Glomerular visceral epithelial cell (primary cell): Measurements from ENCODE around the gene PDE6B.
"Not testable (repeated sequence)": the region's sequence is repeated elsewhere in the genome, so short reads cannot be mapped to it uniquely, and the experiment has no call there.

ENCODE experiments used
- DNase-seq: peaks from one replicate; pipeline ENCODE4 v3.0.0-alpha.2; 2016; ENCODE audit errors: extremely low spot score

The PDE6B gene

DNA sequence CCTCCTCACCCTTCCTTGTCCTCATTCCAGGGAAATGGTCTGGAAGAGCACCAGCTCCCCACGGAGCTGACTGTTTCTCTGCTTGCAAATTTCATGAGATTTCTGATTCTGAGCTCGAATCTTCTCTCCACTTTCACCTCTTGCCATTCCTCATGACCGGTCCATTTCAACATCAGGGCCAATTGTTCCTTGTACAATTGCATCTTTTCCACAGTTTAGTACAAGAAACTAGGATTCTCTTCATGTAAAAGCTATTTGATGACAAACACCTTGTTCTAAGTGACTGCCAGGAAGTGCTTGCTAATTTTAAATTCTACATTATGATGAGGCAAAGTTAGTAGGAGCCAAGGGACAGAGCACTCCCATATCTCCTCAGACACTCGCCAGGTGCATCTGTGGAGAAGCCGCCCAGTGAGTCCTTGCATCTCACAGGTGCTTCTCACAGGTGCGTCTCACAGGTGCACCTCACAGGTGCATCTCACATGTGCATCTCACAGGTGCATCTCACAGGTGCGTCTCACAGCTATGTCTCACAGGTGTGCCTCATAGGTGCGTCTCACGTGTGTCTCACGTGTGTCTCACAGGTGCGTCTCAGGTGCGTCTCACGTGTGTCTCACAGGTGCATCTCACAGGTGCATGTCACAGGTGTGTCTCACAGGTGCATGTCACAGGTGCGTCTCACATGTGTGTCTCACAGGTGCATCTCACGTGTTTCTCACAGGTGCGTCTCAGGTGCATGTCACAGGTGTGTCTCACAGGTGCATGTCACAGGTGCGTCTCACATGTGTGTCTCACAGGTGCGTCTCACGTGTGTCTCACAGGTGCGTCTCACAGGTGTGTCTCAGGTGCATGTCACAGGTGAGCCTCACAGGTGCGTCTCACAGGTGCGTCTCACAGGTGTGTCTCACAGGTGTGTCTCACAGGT is 3.0 kb upstream of the PDE6B start:
- DNase-seq, result no peak

DNA sequence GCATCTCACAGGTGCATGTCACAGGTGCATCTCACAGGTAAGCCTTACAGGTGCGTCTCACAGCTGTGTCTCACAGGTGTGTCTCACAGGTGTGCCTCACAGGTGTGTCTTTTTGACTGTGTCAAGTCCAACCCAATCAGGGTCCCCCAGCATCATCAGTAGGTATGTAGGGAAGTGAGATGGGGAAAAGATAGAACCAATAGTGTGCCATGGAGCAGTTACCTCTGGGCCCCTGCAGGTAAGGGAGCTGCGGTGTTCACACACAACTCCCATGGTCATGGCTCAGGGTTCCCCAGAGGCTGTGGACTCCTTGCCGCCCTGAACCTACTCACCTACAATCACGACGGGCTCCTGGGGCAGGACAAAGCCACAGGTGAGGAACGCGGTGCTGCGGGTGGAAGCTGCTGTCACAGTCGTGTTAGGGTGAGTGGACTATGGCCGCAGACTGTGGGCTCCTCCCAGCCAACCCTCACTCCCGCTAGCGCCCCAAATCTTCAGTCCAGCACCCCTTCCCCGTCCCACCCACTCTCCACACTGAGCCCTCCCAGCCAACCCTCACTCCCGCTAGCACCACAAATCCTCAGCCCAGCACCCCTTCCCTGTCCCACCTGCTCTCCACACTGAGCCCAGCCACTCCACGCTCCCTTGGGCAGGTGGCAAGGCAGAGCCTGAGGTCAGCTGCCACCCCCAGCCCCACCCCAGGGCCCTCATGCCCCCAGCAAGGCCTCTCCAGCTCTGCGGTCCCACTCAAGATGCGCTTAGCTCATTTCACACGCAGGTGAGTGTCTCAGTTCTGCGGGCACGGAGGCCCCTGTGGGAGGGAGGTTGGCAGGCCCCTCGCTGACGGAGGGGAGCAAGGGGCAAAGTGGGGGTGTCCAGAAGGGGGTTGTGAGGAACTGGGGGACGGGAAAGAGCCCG is 2.1 kb upstream of the PDE6B start:
- no peak for DNase-seq

DNA sequence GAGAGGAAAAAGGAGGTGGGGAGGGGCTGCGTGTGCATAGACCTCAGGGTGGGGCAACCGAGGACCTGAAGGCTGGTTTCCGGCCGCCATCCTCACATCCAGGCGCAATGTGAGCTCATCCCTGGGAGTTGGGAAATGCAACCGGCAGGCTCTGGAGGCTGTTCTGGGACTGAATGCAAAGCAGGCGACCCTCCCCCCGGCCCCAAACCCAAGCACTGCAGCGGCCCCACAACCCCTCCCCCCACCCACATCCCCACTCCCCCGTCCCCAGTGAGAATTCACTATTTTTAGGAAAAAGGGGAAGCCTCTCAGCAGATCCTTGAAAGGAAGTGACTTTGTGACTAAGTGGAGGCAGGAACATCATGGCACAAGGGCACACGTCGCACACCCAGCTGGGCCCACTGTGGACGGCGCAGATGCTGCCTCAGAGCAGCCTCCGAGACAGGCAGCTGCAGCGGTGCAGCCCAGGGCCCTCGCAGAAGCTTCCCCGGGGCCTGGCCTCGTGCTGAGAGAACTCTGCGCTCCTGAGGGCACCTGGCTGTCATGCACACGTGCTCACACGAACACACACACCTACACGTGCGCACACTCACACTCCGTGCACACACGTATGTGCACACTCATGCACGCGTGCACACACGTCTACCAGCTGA is 1.3 kb upstream of the PDE6B start:
- no peak for DNase-seq

DNA sequence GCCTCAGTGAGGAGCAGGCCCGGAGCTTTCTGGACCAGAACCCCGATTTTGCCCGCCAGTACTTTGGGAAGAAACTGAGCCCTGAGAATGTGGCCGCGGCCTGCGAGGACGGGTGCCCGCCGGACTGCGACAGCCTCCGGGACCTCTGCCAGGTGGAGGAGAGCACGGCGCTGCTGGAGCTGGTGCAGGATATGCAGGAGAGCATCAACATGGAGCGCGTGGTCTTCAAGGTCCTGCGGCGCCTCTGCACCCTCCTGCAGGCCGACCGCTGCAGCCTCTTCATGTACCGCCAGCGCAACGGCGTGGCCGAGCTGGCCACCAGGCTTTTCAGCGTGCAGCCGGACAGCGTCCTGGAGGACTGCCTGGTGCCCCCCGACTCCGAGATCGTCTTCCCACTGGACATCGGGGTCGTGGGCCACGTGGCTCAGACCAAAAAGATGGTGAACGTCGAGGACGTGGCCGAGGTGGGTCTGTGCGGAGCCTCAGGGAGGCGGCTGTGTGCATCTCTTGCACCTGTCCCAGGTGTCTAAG is 323 bp downstream of the PDE6B start:
- no peak for DNase-seq

DNA sequence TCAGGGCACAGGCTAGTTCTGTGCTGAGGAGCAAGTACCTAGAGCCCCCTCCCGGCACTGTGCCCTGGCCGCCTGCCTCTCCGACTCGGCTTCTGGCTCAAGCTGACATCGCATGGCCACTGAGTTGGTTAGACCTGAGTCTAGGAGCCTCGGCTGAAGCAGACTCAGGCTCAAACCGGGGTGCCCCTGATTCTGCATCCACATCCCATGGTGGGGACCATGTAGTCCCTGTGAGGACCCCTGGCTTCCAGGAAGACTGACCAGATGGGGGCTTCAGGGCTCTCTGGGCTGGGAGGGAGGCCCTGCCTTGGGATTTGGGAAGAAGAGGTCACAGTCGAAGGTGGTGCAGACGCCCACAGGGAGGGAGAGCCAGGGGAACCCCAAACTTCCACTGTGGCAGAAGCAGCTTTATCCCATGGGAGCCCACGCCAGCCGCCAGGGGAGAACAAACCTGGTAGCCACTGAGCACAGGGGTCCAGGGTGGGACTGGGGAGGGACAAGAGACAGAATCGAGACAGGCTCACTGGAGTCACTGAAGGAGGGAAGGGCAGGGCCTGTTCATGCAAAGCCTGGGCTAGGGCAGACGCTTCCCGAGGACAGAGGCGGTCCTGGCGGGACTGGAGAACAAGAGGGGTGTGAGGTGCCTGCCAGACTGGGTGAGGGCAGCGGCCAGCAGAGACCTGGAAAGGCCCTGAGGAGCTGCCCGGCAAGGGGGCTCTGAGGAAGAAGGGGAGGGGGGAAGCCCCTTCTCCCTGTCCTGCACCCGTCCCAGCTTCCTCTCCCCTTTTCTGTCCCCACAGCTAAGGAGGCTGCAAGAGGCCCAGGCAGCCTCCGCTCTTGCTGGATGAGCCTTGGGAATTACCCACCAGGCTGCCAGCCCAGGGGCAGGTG is 1.1 kb downstream of the PDE6B start:
- no peak for DNase-seq

DNA sequence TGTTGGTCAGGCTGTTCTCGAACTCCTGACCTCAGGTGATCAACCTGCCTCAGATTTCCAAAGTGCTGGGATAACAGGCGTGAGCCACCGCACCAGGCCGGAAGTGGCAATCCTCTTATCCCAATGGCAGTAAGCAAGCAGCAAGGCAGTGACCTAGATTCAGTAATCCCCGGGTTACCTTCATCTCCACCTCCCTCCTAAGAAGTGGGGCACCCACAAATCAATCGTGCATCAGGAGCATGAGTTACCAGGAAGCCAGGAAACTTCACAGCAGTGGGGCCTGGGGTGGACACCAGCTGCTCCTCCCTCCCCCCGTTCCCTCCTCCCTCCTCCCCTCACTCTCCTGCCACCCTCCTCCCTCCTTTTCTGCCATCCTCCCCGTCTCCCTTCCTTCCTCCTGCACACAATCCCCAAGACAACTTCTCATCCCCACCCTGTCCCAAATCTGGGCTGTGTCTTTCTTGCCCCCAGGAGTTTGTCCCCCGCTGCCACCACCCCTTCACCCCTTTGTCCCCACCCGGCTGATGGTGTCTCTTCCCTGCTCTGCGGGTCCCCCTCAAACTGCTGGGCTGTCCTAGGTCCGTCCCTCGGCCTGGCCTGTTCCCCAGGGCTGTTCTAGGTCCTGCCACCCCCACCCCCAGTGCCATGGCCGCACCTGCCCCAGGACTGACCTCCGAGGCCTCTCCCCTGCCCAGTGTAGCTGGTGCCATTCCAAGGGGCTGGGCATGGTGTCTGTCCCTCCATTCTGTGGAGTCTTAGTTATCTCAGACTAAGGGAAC is 2.2 kb downstream of the PDE6B start:
- DNase-seq, result no peak

DNA sequence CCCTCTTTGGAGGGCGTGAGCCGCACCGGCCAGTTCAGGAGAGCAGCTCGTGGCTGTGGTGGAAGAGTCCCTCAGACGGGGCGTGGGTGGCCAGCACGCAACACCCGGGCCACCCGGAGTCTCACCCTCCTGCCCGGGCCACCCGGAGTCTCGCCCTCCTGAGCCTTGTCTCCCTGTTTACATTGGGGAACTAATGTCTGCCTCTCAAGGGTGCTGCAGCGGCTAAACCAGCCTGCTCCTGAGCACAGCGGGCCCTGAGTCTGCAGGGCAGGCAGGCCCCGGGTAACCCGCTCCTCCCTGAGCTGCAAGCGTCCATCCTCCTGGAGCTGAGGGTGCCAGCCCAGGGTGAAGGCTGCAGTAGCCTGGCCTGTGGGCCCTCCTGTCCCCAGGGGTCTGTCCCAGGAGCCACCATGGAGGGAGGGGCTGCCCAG is 3.0 kb downstream of the PDE6B start:
- no peak for DNase-seq

DNA sequence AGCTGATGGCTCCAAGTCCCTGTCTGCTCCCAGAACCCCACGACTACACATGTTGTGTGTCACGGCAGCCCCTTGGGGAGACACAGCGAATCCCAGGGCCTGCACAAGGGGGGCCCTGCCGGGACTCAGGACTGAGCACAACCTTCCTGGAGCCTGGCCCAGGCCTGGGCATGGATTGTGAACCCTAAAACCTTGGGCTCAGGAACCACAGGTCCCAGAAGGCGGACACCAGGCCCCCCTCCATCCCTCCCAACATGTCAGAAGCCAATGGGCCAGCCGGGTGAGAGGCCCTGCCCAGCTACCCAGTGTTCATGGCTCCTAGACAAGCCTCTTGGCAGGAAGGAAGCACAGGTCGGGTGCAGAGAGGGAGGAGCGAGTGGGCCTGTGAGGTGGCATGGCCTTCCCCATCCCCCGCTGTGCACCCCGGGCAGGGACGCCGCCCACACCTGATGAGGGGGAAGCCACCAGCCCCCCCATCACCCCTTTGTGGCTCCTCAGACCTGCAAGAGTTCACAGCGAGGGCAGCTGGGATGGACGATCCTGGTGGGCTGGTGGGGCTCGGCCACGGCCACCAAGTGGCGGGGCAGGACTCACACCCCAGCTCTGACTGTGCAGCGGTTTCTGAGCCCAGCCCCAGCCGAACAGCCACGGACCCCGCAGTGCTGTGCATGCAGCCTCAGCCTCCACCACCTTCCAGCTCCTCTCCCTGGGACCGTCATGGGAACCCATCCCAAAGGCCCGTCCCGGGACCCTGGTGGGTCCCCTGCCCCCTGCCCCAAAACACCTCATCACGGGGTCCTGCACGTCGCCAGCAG is 3.7 kb downstream of the PDE6B start:
- no peak for DNase-seq

DNA sequence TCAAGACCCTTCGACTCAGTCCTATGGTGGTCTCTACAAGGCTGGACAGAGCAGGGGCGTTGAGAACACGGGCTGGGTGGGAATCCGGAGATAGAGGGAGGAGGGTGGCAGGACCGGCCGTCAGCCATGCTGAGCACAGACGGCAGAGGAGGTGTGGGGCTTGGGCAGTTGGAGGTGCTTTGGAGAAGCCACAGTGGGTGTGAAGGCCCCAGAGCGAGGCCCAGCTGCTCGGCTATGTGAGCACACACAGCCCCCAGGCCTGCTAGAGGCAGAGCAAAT is 4.2 kb downstream of the PDE6B start:
- no peak for DNase-seq

DNA sequence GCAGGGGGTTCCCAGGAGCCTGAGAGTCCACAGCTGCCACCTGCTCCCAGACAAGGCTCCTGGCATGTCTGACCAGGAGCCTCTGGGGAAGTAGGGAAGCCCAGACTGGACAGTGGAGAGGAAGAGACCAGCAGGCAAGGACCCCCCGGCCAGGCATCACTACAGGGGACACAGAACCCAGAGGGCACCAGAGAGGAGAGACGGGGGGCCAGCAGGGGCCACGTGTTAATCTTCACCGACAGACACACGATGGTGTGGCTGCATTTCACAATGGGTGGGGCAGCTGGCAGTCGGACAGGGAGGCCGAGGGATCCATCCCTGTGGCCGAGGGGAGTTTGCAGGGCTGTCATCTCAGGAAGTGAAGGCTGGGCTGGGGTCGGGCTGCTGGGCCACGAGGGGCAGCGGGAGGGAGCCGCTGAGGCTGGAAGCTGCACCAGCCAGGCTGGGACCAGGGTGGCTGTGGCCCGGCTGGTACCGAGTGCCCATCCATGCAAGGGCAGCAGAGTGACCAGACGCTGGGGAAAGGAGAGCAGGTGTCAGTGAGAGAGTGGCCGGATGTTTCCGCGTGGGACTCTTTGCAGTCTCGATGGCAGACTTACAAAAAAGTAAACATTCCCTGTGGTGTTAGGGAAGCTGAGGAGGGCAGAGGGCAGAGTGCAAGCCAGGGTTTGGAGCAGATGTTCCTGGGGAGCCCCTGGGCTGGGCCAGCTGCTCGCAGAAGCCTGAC is 4.7 kb downstream of the PDE6B start:
- DNase-seq, result no peak

DNA sequence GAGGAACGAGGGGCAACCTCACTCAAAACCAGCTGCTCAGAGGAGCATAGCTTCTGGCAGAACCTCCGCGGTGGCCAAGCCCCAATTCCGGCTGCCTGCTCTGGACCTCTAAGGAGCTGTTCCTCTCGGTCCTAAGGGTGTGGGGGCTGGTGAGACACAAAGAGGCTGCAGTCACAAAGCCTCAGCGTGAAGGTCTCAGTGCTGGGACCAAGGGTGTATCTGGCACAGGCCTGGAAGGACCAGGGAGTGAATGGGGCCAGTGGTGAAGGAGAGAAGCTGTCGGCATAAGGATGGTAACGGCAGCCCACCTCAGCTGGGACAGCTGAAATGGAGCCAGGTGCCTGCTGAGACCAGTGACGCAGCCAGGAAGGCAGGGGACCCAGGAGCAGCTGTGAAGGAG is 5.3 kb downstream of the PDE6B start:
- DNase-seq, result no peak

DNA sequence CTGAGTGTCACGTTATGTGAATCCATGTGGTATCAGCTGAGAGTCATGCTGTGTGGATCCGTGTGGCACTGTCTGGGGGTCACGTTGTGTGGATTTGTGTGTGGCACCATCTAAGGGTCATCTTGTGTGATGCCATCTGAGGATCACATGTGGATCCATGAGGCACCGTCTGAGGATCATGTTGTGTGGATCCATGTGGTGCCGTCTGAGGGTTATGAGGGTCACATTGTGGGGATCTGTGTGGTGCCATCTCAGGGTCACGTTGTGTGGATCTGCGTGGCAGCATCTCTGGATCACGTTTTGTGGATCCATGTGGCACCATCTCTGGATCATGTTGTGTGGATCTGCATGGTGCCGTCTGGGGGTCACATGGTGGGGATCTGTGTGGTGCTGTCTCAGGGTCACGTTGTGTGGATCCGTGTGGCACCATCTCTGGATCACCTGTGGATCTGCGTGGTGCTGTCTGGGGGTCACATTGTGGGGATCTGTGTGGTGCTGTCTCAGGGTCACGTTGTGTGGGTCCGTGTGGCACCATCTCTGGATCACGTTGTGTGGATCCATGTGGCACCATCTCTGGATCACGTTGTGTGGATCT is 6.9 kb downstream of the PDE6B start:
- DNase-seq, result no peak

DNA sequence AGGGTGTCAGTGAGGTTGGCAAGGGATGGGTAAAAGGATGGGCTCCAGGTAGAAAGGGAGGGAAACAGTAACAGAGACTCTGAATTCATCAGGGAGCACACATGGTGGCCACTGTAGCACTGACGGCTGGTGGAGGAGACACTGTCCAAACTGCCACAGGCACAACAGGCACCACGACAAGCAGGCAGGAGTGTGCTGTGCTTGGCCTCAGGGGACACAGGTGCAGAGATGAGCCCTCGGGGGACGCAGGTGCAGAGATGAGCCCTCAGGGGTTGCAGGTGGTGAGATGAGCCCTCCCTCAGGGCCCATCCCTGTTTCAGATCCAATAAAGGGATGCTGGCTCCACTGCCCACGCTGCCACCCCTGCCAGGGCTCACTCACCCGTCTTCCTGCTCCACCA is 7.6 kb downstream of the PDE6B start:
- DNase-seq, result no peak

DNA sequence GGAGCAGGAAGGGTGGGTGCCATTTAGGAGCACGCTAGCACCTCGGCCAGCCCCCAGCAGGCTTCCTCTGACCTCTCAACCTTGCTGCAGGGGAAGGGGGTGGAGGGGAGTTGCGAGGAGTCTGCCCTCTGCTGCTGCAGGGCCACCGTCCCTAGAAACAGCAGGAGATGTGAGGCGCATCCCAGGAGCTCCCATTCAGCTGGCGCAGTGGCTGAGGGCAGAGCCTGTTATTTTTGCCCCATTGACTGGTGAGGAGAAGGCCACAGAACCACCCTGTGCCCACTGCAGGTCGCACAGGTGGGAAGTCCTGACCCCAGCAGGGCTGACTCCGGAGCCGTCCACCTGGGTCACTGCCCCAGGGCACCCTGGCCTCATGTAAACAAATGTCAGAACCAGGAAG is 8.0 kb downstream of the PDE6B start:
- no peak for DNase-seq

DNA sequence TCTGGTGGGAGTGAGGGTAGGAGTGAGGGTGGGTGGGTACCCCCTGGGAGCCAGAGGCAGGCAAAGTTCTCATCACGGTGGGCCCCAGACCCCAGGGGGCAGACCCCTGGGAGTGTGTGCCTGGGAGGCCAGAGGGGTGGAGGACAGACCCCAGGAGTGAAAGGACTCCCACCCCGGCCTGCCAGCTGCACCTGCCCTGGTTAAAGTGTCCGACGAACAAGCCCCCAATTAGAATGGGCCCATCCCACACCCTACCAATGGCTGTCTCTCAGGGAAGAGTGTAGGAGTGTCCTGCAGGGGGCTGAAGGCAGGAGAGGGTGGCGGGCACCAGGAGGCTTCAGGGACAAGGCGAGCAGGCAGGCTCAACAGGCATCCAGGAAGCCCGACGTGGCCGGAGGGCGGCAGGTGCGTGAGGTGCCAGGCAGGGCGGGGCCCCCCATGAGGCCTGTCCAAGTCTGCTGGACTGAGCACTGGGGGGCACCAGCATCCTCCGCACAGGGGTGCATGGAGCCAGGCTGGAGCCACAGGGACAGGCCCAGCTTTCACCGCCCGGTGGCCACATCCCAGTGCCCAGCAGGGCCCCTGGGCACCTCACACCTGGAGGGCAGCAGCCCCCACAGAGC is 8.7 kb downstream of the PDE6B start:
- no peak for DNase-seq

DNA sequence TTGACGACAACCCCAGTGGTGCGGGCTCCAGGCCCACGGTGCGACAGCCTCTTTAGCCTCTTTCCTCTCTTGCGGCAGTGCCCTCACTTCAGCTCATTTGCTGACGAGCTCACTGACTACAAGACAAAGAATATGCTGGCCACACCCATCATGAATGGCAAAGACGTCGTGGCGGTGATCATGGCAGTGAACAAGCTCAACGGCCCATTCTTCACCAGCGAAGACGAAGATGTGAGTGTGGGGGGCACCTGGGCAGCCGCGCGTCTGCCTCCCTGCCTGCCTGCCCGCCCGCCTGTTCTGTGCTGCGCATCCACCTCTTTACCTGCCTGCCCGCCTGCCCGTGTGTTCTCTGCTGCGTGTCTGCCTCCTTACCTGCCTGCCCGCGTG is 9.2 kb downstream of the PDE6B start:
- no peak for DNase-seq

DNA sequence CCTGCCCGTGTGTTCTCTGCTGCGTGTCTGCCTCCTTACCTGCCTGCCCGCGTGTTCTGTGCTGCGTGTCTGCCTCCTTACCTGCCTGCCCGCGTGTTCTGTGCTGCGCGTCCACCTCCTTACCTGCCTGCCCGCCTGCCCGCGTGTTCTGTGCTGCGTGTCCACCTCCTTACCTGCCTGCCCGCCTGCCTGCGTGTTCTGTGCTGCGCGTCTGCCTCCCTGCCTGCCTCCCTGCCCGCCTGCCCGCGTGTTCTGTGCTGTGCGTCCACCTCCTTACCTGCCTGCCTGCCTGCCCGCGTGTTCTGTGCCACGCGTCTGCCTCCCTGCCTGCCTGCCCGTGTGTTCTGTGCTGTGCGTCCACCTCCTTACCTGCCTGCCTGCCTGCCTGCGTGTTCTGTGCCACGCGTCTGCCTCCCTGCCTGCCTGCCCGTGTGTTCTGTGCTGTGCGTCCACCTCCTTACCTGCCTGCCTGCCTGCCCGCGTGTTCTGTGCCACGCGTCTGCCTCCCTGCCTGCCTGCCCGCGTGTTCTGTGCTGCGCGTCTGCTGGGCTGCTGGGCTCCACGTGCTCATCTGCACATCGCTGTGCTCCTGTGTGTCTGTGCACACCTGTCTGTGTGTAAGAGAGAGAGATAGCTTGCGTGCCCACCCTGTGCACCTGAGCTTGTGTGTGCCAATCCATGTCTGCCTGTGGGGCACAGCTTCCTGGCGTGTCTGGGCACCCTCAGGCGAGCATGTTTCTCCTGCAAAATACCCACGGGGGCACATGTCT is 9.9 kb downstream of the PDE6B start:
- DNase-seq, result not testable (repeated sequence)
